HG03469 (cell line): ENCODE measurements around the gene NPDC1.
"Not testable (repeated sequence)": the region's sequence is repeated elsewhere in the genome, so short reads cannot be mapped to it uniquely, and the experiment has no call there.

Experiments used
- ATAC-seq: cut with Tn5 transposase; IDR thresholded peaks from one replicate; pipeline ENCODE4 v1.9.1; 2021; ENCODE audit warnings: mild to moderate bottlenecking, moderate library complexity, moderate number of reproducible peaks; ENCODE audit not compliant: unreplicated experiment

Gene NPDC1

GRCh38 chr9:137014166-137014565, 31.8 kb downstream of the NPDC1 start:
- no peak for ATAC-seq

DNA sequence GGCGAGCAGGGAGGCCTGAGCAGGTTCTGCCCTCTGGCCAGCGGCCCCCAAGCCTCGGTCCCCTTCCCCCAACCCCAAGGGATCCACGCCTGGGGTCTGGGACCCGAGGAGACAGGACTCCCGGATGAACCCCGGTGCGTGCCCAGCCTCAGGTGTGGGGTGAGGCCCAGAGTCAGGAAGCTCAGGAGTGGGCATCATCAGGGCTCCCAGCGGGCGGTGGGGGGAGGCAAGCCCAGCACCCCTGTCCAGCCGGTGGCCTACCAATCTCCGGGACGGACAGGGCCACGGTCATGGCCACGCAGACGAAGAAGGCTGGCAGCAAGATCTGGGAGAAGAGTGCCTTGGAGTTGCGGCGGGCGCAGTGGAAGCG, 32.4 kb downstream of the NPDC1 start:
- ATAC-seq, result no peak

DNA sequence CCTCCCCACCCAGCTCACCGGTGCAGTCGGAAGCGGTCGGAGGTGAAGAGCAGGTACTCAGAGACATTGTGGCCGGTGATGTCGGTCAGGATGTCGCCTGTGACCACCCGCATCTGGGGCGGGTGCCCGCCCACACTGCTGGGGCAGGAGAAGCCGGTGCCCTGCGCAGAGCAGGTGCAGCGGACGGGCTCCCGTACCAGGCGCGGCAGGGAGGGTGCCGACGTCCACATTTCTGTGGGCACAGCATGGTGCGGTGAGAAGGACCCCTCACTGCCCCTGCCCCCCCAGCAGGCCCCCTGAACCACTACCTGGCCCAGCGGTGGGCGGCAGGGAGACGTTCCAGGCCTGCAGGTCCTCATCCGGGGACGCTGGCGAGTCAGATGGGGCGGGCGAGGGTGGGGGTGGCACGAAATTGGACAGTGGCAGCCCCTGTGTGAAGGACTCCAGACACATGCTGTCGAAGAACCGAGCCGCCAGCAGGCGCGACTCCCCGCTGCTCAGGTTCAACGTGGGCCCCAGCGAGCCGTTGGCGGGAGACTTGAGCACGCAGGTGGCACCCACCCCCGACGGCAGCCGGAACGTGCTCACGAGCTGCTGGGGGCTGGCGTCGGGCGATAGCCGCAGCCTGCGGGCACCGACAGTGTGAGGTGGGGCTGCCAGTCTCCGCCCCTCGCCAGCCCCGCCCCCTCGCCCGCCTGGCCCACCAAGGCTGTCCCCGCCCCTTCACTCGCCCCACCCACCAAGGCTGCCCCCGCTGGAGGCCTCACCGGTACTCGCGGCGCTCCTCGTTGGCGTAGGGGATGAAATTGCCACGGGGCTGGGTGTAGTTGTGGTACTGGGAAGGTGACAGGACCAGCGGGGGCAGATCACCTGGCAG, 33.0 kb downstream of the NPDC1 start:
- no peak for ATAC-seq

- no peak for ATAC-seq
Observed at GRCh38 chr9:137011907-137012675, 33.9 kb downstream of the NPDC1 start.

DNA sequence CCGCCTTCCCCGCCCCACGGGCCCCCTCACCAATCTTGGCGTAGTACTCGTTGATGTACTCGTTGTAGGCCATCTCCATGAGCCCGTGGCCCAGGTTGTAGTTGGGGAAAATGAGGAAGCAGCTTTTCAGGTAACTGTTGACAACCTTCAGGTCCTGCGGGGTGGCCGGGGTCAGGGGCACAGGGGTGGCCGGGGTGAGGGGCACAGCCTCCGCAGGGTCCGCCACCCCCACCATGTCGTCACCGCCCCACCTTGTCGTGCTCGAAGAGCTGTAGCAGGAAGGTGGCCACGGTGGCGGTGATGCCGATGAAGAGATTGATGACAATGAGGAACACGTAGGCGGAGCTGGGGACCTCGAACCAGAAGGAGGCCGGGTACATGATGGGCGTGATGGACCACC, 34.8 kb downstream of the NPDC1 start:
- ATAC-seq, result no peak

- ATAC-seq, result no peak
Observed at GRCh38 chr9:137009938-137010732, 35.8 kb downstream of the NPDC1 start.

- no peak for ATAC-seq
Observed at GRCh38 chr9:137009217-137009616, 36.8 kb downstream of the NPDC1 start.

DNA sequence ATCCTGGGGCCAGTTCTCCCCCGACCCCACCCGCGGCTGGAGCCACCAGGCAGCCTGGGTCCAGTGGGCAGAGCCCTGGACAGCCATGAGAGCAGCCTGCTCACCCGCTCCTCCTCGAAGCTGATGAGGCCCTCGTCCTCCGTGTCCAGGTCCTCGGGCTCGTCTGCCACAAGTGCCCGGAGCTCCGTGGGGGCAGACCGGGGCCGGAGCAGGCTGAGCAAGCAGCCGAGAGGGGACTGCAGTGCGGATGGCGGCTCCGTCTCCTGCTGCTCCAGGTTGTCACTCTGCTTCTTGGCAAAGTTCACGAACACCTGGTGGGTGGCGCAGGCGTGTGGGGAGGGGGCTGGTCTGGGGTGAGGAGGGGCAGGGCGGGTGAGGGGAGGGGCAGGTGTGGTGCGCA, 37.7 kb downstream of the NPDC1 start:
- ATAC-seq, result no peak

- ATAC-seq, result no peak
Observed at GRCh38 chr9:137007816-137008270, 38.1 kb downstream of the NPDC1 start.

GRCh38 chr9:137007108-137007815, 38.7 kb downstream of the NPDC1 start:
- no peak for ATAC-seq

DNA sequence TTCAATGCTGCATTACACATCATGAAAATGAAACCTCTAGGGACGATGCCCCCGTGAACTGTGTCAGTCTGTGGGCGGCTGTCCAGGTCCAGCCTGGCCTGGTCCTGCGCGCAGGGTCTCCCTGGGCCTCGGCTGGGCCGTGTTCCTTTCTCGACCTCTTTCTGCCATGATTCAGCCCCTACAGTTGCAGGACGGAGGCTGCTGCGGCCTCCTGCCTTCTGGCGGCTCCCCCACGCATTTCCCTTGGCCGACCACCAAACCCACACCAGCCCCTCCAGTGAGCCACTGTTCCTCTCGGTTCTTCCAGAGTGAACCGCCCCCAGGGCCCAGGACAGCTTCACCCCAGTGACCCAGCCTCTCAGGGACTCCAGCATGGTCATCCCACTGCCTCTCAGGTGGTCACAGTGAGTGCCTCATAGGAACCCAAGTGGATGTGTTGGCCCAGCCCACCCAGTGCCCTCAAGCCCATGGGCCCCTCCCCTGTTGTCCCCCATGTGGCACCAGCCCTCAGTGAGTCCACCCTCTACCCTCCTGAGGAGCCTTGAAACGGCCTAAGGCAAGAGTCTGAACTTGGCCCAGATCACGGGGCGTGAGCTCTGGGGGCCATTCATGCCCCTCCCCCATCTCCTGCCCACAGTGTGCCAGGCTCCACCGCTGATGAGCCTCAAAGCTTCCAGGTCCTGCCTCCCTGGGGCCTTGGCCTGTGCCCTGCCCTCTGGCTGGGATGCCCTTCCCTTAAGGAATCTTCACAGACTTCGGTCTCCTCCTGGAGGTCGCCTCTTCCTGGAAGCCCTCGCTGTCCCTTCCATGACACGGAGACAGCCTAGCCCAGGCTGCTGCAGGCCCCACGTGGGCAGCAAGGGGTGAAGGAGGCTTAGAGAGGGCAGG, 39.6 kb downstream of the NPDC1 start:
- ATAC-seq, result no peak

DNA sequence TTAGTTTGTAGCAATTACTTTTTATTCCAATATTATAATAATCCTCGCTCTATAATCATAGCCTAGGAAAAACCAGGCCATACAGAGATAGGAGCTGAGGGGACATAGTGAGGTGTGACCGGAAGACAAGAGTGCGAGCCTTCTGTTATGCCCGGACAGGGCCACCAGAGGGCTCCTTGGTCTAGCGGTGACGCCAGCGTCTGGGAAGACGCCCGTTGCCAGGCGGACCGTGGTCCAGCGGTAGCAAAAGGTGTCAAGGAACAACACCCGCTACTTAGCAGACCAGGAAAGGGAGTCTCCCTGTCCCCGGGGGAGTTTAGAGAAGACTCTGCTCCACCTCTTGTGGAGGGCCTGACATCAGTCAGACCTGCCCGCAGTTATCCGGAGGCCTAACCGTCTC, 41.7 kb downstream of the NPDC1 start:
- not testable (repeated sequence) for ATAC-seq

- ATAC-seq, result no peak
Observed at GRCh38 chr9:137002646-137003041, 43.3 kb downstream of the NPDC1 start.

GRCh38 chr9:137001857-137002645, 43.9 kb downstream of the NPDC1 start:
- ATAC-seq, result no peak

- ATAC-seq, result no peak
Observed at GRCh38 chr9:137000177-137000930, 45.6 kb downstream of the NPDC1 start.

GRCh38 chr9:136997830-136998234, 48.1 kb downstream of the NPDC1 start:
- no peak for ATAC-seq

GRCh38 chr9:136997371-136997770, 48.6 kb downstream of the NPDC1 start:
- ATAC-seq, result no peak
